Measurements from ENCODE around the gene CLCNKB. TPM values are rescaled to one million over a fixed set of nuclear protein-coding genes. Genes with fewer than 3 reads are reported as not detected.

Gene CLCNKB
- total RNA-seq (2022; extraction: Qiagen RNA extraction; ENCODE audit: low read depth), result 0.03 to 0.09 TPM in 2 of 5 replicates, not detected in the others

DNA sequence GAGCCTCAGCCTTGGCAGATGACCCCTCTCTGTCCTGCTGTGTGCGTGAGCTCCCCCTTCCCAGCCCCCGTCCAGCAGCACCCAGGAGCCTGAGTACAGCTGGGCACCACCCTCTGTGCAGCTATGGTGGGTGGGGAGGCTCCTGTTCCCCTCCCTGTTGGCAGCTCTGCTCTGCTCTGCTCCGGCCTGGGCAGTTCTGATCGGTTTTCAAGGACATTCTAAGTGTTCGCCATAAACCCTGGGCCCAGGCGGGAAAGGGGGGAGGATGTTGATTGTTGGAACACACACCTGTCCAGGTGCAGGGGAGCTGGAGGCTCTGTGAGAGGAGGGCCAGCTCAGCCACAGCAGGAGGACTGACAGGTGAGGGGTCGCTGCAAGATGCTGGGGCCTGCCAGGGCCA lies at the start of gene CLCNKB:
CLCNKB (plus strand) TSS at position 262 of the 400 bp plus-strand sequence. CDS start 711 bp downstream, outside the sequence.

GRCh38 chr1:16017461-16018303 lies 25.9 kb upstream of the CLCNKB start, which contains the start of gene HSPB7:
Gene HSPB7, minus strand, starts transcription at chr1:16018043. Its CDS starts 80 bp downstream, at chr1:16017963.

GRCh38 chr1:16021681-16022080 lies 21.9 kb upstream of the CLCNKB start, which contains the start of gene CLCNKA:
Gene CLCNKA, plus strand, starts transcription at chr1:16022036. Its CDS starts 584 bp downstream, at chr1:16022620.

GRCh38 chr1:16073490-16074119 lies 30.0 kb downstream of the CLCNKB start, which contains the start of gene FAM131C:
Gene FAM131C, minus strand, starts transcription at chr1:16073651. Its CDS starts 209 bp downstream, at chr1:16073442.

Other genes starting within 250 kb of the CLCNKB start
- 6.7 to 9.8 TPM (median 7.3 TPM) in 5 replicates for gene UQCRHL, start 236.1 kb upstream of the CLCNKB start, total RNA-seq (2022; extraction: Qiagen RNA extraction; ENCODE audit: low read depth)
- 37.9 to 39.8 TPM (median 39.2 TPM) in 5 replicates for gene SPEN, start 196.1 kb upstream of the CLCNKB start, total RNA-seq (2022; extraction: Qiagen RNA extraction; ENCODE audit: low read depth)
- gene ZBTB17, start 67.7 kb upstream of the CLCNKB start, total RNA-seq (2022; extraction: Qiagen RNA extraction; ENCODE audit: low read depth), result 12.1 to 14.9 TPM (median 13.1 TPM) in 5 replicates
- gene SRARP, start 39.5 kb upstream of the CLCNKB start, total RNA-seq (2022; extraction: Qiagen RNA extraction; ENCODE audit: low read depth), result 0.02 TPM in 1 of 5 replicates, not detected in the others
- not detected in 5 replicates for gene HSPB7, start 25.7 kb upstream of the CLCNKB start, total RNA-seq (2022; extraction: Qiagen RNA extraction; ENCODE audit: low read depth)
- 0.06 to 0.13 TPM (median 0.07 TPM) in 3 of 5 replicates, not detected in the others for gene CLCNKA, start 21.7 kb upstream of the CLCNKB start, total RNA-seq (2022; extraction: Qiagen RNA extraction; ENCODE audit: low read depth)
- 10.7 to 19.4 TPM (median 16.5 TPM) in 5 replicates for gene FAM131C, start 29.9 kb downstream of the CLCNKB start, total RNA-seq (2022; extraction: Qiagen RNA extraction; ENCODE audit: low read depth)
- 104 to 139 TPM (median 130 TPM) in 5 replicates for gene EPHA2, start 112.3 kb downstream of the CLCNKB start, total RNA-seq (2022; extraction: Qiagen RNA extraction; ENCODE audit: low read depth)
- gene ARHGEF19, start 168.9 kb downstream of the CLCNKB start, total RNA-seq (2022; extraction: Qiagen RNA extraction; ENCODE audit: low read depth), result 5.7 to 7.8 TPM (median 6.4 TPM) in 5 replicates
- gene CPLANE2, start 193.4 kb downstream of the CLCNKB start, total RNA-seq (2022; extraction: Qiagen RNA extraction; ENCODE audit: low read depth), result 2.4 to 4.8 TPM (median 3.6 TPM) in 5 replicates